Testis (tissue), 3 donors: ENCODE results near the gene RAMP1. TPM values are rescaled to one million over a fixed set of nuclear protein-coding genes. Genes with fewer than 3 reads are reported as not detected.

Experiments
- DNase-seq: peaks from one replicate; pipeline ENCODE4 v3.0.0-alpha.2; 2019
- H3K27ac ChIP-seq, 2 donors: fragments of 200-600 bp; sonication (generic); one replicate each; pipeline ENCODE4 v1.5.1; 2019
- H3K27me3 ChIP-seq: fragments of 200-600 bp; sonication (generic); one replicate; pipeline ENCODE4 v1.5.1; 2019
- H3K36me3 ChIP-seq: fragments of 200-600 bp; sonication (generic); one replicate; pipeline ENCODE4 v1.5.1; 2017; ENCODE audit warnings: low read depth; ENCODE audit errors: missing control alignments
- H3K4me1 ChIP-seq: fragments of 200-600 bp; sonication (generic); one replicate; pipeline ENCODE4 v1.5.1; 2019
- H3K4me3 ChIP-seq, 2 donors: fragments of 200-600 bp; sonication (generic); one replicate each; pipeline ENCODE4 v1.5.1; 2017 to 2019
- H3K9me3 ChIP-seq: fragments of 200-600 bp; sonication (generic); one replicate; pipeline ENCODE4 v1.5.1; 2017
- POLR2A ChIP-seq: fragments of 450-650 bp; IDR thresholded peaks from one replicate; pipeline ENCODE4 v1.6.1; 2017; ENCODE audit warnings: antibody characterized with exemption, mild to moderate bottlenecking, moderate library complexity
- WGBS, 2 donors: methylation state at CpG; one replicate each; pipeline ENCODE4 v1.1.5; 2018; 5-methylcytosine and 5-hydroxymethylcytosine counted together
- intact Hi-C: fragments of 100-400 bp; cut with DNase I; formaldehyde crosslinking; loops from one replicate; pipeline ENCODE4 v1.15.1; 2023; ENCODE audit warnings: low total_unique reads
- polyA plus RNA-seq: library from polyadenylated mRNA; stranded (reverse); fragments of 350-450 nt; fragmentation: Illumina TruSeq; extraction: RNeasy Lipid Tissue Mini Kit (QIAGEN cat#74804); gene quantifications from one replicate; pipeline ENCODE4 v1.2.3, GENCODE V29; 2014; ENCODE audit warnings: low read depth, low replicate concordance; ENCODE audit not compliant: insufficient read depth
- total RNA-seq, 2 donors: library from RNA; depleted of rRNA; stranded (reverse); fragments of >200 nt; gene quantifications; one replicate each; pipeline ENCODE4 v1.2.3, GENCODE V29; 2016
- TF ChIP-seq, protein P1 (sequence below), 3 experiments: fragments of 450-650 bp in 2 of 3; fragments of 200-600 bp in 1 of 3; sonication (generic) in 1 of 3; IDR thresholded peaks; one replicate each; pipeline ENCODE4 v1.5.1; 2016 to 2019; ENCODE audit warnings: antibody characterized with exemption in 3 of 3, mild to moderate bottlenecking in 2 of 3, moderate library complexity in 1 of 3

The RAMP1 gene
- total and polyA plus RNA-seq, 3 donors from 2014 or later = 8.9 to 14.3 (median 13.9) TPM

- Histone ChIP-seq H3K9me3 (no peaks in the 10 kb centered on the region), H3K4me1 (no peaks in the 10 kb centered on the region), H3K27ac (no peak overlapping the region), H3K27me3 (no peaks in the 10 kb centered on the region), H3K4me3 (no peak overlapping the region), H3K36me3 (no peaks in the 10 kb centered on the region)
- intact Hi-C loops = no loop called here
- TF ChIP-seq, protein P1, sequence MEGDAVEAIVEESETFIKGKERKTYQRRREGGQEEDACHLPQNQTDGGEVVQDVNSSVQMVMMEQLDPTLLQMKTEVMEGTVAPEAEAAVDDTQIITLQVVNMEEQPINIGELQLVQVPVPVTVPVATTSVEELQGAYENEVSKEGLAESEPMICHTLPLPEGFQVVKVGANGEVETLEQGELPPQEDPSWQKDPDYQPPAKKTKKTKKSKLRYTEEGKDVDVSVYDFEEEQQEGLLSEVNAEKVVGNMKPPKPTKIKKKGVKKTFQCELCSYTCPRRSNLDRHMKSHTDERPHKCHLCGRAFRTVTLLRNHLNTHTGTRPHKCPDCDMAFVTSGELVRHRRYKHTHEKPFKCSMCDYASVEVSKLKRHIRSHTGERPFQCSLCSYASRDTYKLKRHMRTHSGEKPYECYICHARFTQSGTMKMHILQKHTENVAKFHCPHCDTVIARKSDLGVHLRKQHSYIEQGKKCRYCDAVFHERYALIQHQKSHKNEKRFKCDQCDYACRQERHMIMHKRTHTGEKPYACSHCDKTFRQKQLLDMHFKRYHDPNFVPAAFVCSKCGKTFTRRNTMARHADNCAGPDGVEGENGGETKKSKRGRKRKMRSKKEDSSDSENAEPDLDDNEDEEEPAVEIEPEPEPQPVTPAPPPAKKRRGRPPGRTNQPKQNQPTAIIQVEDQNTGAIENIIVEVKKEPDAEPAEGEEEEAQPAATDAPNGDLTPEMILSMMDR (IDR thresholded peaks at IDR 0.05) = no peak
- TF ChIP-seq POLR2A = no peak
- WGBS, 2 donors = 96 to 98% methylated on average over 13 of the region's 13 CpGs
- DNase-seq = no peak
Measured at GRCh38 chr2:237916296-237916695, 56.9 kb downstream of the RAMP1 start.

GRCh38 chr2:237917696-237918374, 58.4 kb downstream of the RAMP1 start:
- WGBS, 2 donors = 92 to 98% methylated on average over 5 of the region's 5 CpGs
- H3K27ac ChIP-seq = no peak overlapping the region

DNA sequence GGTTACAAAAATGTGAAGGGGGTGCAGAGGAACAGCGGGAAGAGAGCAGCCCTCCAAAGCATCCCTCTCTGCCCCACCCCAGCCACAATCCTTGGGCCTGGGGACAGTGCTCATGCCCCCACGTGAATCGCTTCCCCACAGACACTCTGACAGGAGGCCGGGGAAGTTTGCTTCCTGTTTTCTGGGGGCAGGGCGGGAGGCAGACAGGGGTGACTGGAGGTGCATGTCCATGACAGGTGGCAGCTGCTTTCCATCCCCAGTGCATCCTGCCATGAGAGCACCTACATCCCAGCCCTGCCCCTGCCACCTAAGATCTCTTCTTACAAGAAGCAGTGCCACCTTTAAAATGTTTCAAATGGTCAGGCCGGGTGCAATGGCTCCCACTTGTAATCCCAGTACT, 60.2 kb downstream of the RAMP1 start:
- H3K27me3 ChIP-seq = no peaks in the 10 kb centered on the region
- H3K4me3 ChIP-seq = no peak overlapping the region
- TF ChIP-seq, protein P1 (IDR thresholded peaks at IDR 0.05) = no peak
- TF ChIP-seq POLR2A = no peak
- intact Hi-C loops = no loop called here
- no peaks in the 10 kb centered on the region for H3K36me3 ChIP-seq
- WGBS, 2 donors = 65 to 76% methylated on average over 6 of the region's 6 CpGs
- H3K9me3 ChIP-seq = no peaks in the 10 kb centered on the region
- H3K4me1 ChIP-seq = peaks cover 7% of the 10 kb centered on the region
- DNase-seq = no peak
- H3K27ac ChIP-seq = no peak overlapping the region

More at GRCh38 chr2:237917696-237918374, 58.4 kb downstream of the RAMP1 start:
- TF ChIP-seq, protein P1 (IDR thresholded peaks at IDR 0.05) = no peak
- TF ChIP-seq POLR2A = no peak
- Histone ChIP-seq H3K27me3 (no peaks in the 10 kb centered on the region), H3K9me3 (no peaks in the 10 kb centered on the region), H3K4me3 (no peak overlapping the region), H3K4me1 (no peaks in the 10 kb centered on the region), H3K36me3 (no peaks in the 10 kb centered on the region)
- intact Hi-C loops = no loop called here
- no peak for DNase-seq

DNA sequence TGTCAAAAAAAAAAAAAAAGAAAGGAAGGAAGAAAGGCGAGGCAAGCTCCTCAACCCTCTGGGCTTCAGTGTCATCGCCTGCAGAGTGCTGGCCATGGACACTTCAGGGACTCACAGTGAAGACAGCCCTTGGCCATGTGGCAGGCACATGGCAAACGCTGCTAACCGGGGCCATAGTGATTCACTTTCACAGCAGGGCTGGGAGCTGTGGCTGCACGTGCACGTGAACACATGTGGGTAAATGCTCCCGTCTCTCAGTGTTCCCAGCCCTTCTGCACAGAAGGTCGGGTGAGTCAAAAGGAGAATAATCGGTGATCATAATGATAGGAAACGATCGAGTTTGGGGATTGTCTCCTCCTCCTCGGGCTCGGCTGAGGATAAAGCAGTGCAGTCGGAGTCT, 61.2 kb downstream of the RAMP1 start:
- intact Hi-C loops = no loop called here
- no peaks in the 10 kb centered on the region for H3K36me3 ChIP-seq
- no peak for DNase-seq
- 91 to 92% methylated on average over 14 of the region's 14 CpGs for WGBS, 2 donors
- peaks cover 7% of the 10 kb centered on the region for H3K4me1 ChIP-seq
- no peaks in the 10 kb centered on the region for H3K27me3 ChIP-seq
- no peak for TF ChIP-seq POLR2A
- TF ChIP-seq, protein P1 (IDR thresholded peaks at IDR 0.05) = no peak
- no peaks in the 10 kb centered on the region for H3K9me3 ChIP-seq
- no peak overlapping the region for H3K27ac ChIP-seq
- no peak overlapping the region for H3K4me3 ChIP-seq

- Histone ChIP-seq H3K4me3 (no peak overlapping the region), H3K27ac (no peak overlapping the region), H3K9me3 (no peaks in the 10 kb centered on the region), H3K4me1 (peaks cover 7% of the 10 kb centered on the region), H3K36me3 (no peaks in the 10 kb centered on the region), H3K27me3 (no peaks in the 10 kb centered on the region)
- 93 to 94% methylated on average over 10 of the region's 10 CpGs for WGBS, 2 donors
- intact Hi-C loops = no loop called here
- DNase-seq = no peak
- no peak for TF ChIP-seq POLR2A
- TF ChIP-seq, protein P1 (IDR thresholded peaks at IDR 0.05) = no peak
Measured at GRCh38 chr2:237921967-237922492, 62.6 kb downstream of the RAMP1 start.
